ENCODE measurements around the gene NAPB.

Gene NAPB

DNA sequence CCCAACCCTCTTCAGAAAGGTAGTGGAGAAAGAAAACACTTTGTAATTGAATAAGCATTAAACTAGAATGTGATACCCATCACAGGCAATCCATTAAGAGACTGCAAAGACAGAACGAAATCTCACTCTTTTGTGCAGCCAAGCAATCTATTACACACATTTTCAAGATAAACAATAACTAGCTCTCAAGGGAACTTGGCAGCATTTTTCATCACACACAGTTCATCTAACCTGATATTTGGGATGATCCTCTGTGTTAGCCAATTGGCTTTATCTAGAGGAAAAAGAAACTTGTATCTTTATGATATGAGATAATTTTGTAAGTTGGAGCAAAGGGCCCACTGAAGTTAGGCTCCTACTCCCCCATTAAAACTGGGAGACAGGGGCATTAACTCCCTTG lies 60.8 kb downstream of the NAPB start:
- H3K36me3 ChIP-seq (ENCODE audit: insufficient read depth, low read length) = peaks cover 20% of the 10 kb centered on the region
- no peak for TF ChIP-seq CTCF (IDR thresholded peaks at IDR 0.05; ENCODE audit: low read length)
- TF ChIP-seq EZH2 (IDR thresholded peaks at IDR 0.05; ENCODE audit: borderline replicate concordance, low read length) = no peak
- H3K9me3 ChIP-seq (ENCODE audit: low read length) = no peaks in the 10 kb centered on the region
- H3K9ac ChIP-seq (ENCODE audit: low read length) = peak overlapping the region; percentile 91; the same call in 1 of the 2 replicates
- peaks cover 52% of the 10 kb centered on the region for H3K4me1 ChIP-seq (ENCODE audit: insufficient read depth, low read length, severe bottlenecking)
- no peaks in the 10 kb centered on the region for H3F3A ChIP-seq (ENCODE audit: insufficient read depth, low read length)
- no peak overlapping the region for H2AFZ ChIP-seq (ENCODE audit: low read length)
- H3K4me3 ChIP-seq (ENCODE audit: low read depth, low read length, poor library complexity, severe bottlenecking) = no peak overlapping the region
- H3K9me2 ChIP-seq (ENCODE audit: low read depth, low read length) = no peaks in the 10 kb centered on the region
- H3K79me2 ChIP-seq (ENCODE audit: insufficient read depth, low read length) = peaks cover 28% of the 10 kb centered on the region
- peak overlapping the region; percentile 64 for H3K27ac ChIP-seq (ENCODE audit: low read depth, low read length, poor library complexity, severe bottlenecking)
- H3K4me2 ChIP-seq (ENCODE audit: low read length) = peak overlapping the region; percentile 79
- H3K27me3 ChIP-seq (ENCODE audit: insufficient read depth, low read length) = no peaks in the 10 kb centered on the region
- H4K20me1 ChIP-seq (ENCODE audit: insufficient read depth, low read length) = no peaks in the 10 kb centered on the region

DNA sequence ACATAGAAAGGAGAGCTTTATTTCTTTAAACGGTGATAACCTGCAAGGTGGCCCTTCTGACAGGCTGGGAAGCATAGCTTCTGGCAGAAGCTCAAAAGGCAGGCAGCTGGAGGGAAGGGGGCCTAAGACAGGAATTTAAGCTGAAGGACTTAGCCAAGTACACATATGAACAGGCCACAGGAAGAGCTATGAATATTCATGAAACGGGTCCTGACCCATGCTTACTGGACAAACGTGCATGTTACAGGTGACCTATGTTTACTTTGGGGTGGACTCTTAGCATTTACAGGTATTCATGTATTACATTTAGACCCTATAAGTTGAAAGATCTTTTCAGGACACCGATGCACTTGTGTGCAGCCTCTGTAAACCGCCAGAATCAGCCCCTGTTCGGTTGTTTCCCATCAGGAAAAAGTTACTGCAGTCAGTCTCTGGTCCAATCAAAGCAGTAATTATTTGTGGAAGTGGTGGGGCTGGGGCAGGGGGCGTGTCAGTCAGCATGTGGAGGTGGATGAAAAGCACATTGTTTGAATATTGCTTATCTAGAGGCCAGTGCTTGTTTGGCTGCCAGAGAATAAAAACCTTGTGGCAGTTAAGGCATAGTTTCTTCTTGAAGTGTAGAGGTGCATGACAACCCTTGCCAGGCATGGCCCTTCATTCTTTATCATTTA lies 62.2 kb downstream of the NAPB start:
- Histone ChIP-seq H3K27me3 (ENCODE audit: insufficient read depth, low read length) (no peaks in the 10 kb centered on the region), H3K9me2 (ENCODE audit: low read depth, low read length) (no peaks in the 10 kb centered on the region), H3K4me1 (ENCODE audit: insufficient read depth, low read length, severe bottlenecking) (peaks cover 44% of the 10 kb centered on the region), H3K36me3 (ENCODE audit: insufficient read depth, low read length) (peaks cover 21% of the 10 kb centered on the region), H3K4me3 (ENCODE audit: low read depth, low read length, poor library complexity, severe bottlenecking) (peak overlapping the region; percentile 72), H3K9ac (ENCODE audit: low read length) (peak overlapping the region; percentile 64), H3F3A (ENCODE audit: insufficient read depth, low read length) (no peaks in the 10 kb centered on the region), H2AFZ (ENCODE audit: low read length) (no peak overlapping the region), H3K79me2 (ENCODE audit: insufficient read depth, low read length) (peaks cover 17% of the 10 kb centered on the region), H3K9me3 (ENCODE audit: low read length) (no peaks in the 10 kb centered on the region), H3K27ac (ENCODE audit: low read depth, low read length, poor library complexity, severe bottlenecking) (peak overlapping the region; percentile 74), H4K20me1 (ENCODE audit: insufficient read depth, low read length) (no peaks in the 10 kb centered on the region), H3K4me2 (ENCODE audit: low read length) (peak overlapping the region; percentile 79)
- no peak for TF ChIP-seq CTCF (IDR thresholded peaks at IDR 0.05; ENCODE audit: low read length)
- no peak for TF ChIP-seq EZH2 (IDR thresholded peaks at IDR 0.05; ENCODE audit: borderline replicate concordance, low read length)

DNA sequence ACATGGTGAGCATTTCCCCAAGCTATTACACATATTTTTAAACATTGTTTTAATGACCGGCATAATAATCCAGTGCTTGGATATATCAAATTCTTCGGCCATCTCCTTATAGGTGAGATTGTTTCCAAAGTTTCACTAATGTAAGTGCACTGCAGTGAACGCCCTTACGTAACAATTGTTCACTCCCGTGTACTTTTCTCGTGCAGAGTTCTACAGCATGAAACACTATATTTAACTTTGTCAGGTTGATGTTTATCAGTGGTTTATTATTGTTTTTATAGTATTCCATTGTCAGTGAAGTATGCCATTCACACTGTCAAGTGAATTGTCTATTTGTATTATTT lies 62.8 kb downstream of the NAPB start:
- Histone ChIP-seq H3K36me3 (ENCODE audit: insufficient read depth, low read length) (peaks cover 26% of the 10 kb centered on the region), H3K9me3 (ENCODE audit: low read length) (no peaks in the 10 kb centered on the region), H3K4me2 (ENCODE audit: low read length) (peak overlapping the region; percentile 79), H3K27me3 (ENCODE audit: insufficient read depth, low read length) (no peaks in the 10 kb centered on the region), H3F3A (ENCODE audit: insufficient read depth, low read length) (no peaks in the 10 kb centered on the region), H3K27ac (ENCODE audit: low read depth, low read length, poor library complexity, severe bottlenecking) (peak overlapping the region; percentile 74), H3K4me1 (ENCODE audit: insufficient read depth, low read length, severe bottlenecking) (peaks cover 38% of the 10 kb centered on the region), H3K9me2 (ENCODE audit: low read depth, low read length) (no peaks in the 10 kb centered on the region), H3K9ac (ENCODE audit: low read length) (peak overlapping the region; percentile 64), H2AFZ (ENCODE audit: low read length) (no peak overlapping the region), H3K4me3 (ENCODE audit: low read depth, low read length, poor library complexity, severe bottlenecking) (peak overlapping the region; percentile 72), H3K79me2 (ENCODE audit: insufficient read depth, low read length) (peaks cover 12% of the 10 kb centered on the region), H4K20me1 (ENCODE audit: insufficient read depth, low read length) (no peaks in the 10 kb centered on the region)
- no peak for TF ChIP-seq CTCF (IDR thresholded peaks at IDR 0.05; ENCODE audit: low read length)
